22Rv1 (cell line): ENCODE measurements around the gene EIF2D.

Experiments
- H3K27ac ChIP-seq: fragments of 450-650 bp; 2 replicates; pipeline ENCODE4 v1.5.1; 2017
- ZFX ChIP-seq: fragments of 450-650 bp; IDR thresholded peaks from 2 replicates; pipeline ENCODE4 v1.6.1; 2017; ENCODE audit warnings: antibody characterized with exemption, borderline replicate concordance
- TF ChIP-seq, protein P1 (sequence below): fragments of 450-650 bp; IDR thresholded peaks from 2 replicates; pipeline ENCODE4 v1.5.1; 2017; ENCODE audit warnings: mild to moderate bottlenecking

EIF2D gene, protein sequence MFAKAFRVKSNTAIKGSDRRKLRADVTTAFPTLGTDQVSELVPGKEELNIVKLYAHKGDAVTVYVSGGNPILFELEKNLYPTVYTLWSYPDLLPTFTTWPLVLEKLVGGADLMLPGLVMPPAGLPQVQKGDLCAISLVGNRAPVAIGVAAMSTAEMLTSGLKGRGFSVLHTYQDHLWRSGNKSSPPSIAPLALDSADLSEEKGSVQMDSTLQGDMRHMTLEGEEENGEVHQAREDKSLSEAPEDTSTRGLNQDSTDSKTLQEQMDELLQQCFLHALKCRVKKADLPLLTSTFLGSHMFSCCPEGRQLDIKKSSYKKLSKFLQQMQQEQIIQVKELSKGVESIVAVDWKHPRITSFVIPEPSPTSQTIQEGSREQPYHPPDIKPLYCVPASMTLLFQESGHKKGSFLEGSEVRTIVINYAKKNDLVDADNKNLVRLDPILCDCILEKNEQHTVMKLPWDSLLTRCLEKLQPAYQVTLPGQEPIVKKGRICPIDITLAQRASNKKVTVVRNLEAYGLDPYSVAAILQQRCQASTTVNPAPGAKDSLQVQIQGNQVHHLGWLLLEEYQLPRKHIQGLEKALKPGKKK

DNA sequence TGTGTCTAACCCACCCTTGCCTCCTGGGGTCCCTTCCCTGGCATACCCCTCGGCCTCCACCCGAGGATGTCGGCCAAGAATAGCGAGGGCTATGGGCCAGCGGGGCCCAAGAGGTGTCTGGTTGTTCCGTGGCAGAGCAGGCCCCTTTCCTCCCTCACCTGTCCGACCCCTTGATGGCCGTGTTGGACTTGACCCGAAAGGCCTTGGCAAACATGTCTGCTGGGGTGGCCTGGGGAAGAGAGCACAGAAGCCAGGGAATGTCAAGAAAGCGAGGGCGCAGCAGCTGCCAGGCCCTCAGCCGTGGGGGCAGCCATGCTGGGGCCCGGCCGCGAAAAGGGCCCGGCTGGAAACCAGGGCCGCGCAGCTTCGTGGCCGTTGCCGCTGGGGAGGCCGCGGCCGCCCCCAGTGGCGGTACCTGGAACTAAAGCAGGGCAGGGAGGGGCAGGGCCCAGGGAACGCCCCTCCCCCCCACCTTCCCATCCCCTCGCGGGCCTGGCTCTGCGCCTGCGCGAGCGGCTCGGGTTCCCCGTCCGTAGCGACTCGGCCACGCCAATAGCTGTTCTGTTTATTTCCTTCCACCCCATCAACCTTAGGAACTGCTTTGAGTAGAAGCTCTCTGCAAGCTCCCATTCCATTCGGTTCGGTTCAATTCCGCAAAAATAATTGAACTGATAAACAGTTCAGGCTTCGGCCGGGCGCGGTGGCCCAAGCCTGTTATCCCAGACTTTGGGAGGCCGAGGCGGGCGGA, at the start of gene EIF2D:
Gene EIF2D (minus strand): TSS at position 337 of the 748 bp plus-strand sequence. CDS start 123 bp downstream, at position 214.
- TF ChIP-seq, protein P1, sequence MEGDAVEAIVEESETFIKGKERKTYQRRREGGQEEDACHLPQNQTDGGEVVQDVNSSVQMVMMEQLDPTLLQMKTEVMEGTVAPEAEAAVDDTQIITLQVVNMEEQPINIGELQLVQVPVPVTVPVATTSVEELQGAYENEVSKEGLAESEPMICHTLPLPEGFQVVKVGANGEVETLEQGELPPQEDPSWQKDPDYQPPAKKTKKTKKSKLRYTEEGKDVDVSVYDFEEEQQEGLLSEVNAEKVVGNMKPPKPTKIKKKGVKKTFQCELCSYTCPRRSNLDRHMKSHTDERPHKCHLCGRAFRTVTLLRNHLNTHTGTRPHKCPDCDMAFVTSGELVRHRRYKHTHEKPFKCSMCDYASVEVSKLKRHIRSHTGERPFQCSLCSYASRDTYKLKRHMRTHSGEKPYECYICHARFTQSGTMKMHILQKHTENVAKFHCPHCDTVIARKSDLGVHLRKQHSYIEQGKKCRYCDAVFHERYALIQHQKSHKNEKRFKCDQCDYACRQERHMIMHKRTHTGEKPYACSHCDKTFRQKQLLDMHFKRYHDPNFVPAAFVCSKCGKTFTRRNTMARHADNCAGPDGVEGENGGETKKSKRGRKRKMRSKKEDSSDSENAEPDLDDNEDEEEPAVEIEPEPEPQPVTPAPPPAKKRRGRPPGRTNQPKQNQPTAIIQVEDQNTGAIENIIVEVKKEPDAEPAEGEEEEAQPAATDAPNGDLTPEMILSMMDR: peak; percentile 99
- peak; percentile 92 for TF ChIP-seq ZFX
- peak within 1 kb of the TSS; percentile 72 for H3K27ac ChIP-seq

DNA sequence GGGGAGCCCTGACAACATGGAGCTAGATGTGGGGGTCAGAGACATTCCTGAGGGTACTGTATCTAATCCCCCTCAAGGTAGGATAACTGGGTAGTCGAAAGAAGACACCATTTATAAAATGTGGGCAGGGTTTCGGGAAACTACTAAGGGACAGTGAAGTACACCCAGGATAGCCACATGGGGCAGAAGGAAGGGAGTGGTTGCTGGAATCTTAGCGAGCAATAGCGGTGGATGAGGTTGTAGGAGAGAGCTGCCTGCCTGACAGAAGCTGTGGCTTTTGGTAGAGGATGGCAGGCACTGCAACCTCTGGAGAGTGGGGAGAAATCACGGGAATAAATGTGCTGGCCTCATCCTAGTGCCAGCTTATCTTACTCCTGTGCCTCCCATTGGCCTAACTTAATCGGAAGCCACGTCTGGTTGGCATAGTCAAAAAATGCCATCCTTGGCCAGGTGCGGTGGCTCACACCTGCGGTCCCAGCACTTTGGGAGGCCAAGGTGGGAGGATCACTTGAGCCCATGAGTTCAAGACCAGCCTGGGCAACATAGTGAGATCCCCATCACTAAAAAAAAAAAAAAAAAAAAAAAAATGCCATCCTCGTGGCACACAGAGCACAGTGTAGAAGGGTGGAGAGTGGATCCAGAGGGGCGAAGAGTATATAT, 49.0 kb upstream of the EIF2D start:
- no peak overlapping the region for H3K27ac ChIP-seq
- TF ChIP-seq, protein P1: no peak
- no peak for TF ChIP-seq ZFX

DNA sequence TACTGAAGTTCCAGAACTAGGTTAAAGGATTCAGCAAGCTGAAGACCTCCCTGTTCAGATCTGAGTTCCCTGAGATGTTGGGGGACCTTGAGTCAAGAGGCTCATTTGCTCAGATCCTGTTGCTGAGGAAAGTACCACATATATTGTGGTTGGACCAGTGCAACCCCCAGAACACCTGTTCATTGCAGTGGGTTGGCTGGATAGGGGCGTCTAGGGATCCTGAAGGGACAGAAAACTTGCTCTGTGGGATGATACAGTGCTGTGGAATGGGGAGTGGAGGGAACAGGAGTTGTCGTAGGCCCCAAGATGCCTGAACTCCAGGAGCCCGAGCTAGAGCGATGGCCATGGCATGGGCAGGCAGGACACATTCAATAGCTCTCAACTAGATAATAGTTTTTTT, 47.9 kb upstream of the EIF2D start:
- TF ChIP-seq, protein P1: no peak
- TF ChIP-seq ZFX: no peak
- no peak overlapping the region for H3K27ac ChIP-seq

DNA sequence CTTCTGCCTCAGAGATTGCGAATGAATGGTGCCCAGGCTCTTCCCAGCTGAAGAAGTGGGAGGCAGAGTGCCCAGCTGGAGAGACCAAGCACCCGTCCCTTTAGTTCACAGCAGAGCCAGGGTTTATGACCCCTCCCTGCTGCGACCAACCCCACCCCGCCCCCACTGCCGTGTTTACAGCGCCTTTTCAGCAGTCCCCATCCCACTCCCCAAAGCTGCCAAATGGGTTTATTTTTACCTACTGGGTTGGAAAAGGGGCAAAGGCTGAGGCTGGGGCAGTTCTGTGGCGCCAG, 46.7 kb upstream of the EIF2D start:
- TF ChIP-seq ZFX: no peak
- TF ChIP-seq, protein P1: no peak
- H3K27ac ChIP-seq: no peak overlapping the region

DNA sequence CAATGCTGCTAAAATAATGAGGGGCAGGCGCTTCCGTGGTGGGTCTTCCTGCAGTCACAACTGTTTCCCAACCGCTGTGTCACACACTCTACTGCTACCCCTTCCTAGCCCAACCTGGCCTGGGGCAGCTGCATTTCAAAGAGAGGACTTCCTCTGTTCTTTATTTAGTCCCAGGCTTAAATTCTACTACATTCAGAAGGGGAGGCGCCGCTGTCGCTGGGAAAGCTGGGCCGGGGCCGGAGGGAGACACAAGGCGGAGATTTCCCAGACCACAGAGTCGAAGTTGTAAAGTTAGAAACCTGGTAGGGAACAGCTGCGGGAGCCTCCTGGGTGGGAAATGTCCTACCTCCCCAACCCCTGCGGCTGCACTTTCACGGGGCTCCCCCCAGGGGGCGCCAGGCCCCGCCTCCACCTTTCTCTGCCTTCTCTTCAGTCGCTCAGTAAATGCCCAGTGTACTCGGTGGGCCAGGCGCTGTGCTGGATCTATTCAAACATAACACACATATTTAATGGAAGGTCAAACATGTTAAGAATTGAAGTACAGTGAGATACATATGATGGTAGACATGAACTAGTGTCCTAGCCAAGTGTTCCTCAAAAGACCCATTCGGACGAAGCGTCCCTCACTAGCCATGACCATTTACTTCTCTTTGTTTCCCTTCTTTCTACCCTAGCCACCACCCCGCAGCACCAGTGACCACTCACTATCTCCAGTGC, 46.2 kb upstream of the EIF2D start:
- no peak overlapping the region for H3K27ac ChIP-seq
- TF ChIP-seq, protein P1: peak; percentile 89
- TF ChIP-seq ZFX: no peak

DNA sequence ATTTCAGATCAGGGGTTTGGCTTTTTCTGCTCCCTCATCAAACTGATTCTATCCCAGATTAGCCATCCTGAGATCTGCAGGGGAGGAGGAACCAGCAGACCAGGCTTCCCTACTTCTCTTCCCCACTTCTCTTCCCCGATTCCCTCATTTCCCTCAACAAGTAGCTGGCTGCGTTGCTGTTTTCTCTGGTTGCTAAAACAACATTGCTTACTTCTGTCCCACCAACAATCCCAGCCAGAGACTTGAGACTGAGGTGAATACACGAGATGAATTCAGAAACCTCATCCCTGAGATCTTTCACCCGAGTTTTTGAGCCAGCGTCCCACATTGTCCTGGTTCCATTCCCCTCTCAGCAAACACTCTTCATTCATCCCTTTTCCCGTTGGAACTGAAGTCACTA, 45.5 kb upstream of the EIF2D start:
- no peak overlapping the region for H3K27ac ChIP-seq
- TF ChIP-seq, protein P1: no peak
- TF ChIP-seq ZFX: no peak
